SK-N-SH treated with all-trans-retinoic acid at 6 μM for 48 hours (cell line): ENCODE results near the gene BRAP.

Source experiments
- SNAI2 ChIP-seq: fragments of 250-450 bp; sonication (Bioruptor Pico); IDR thresholded peaks from 2 replicates; pipeline ENCODE4 v1.5.0; 2020; ENCODE audit warnings: mild to moderate bottlenecking, moderate library complexity
- TCF4 ChIP-seq: fragments of 250-450 bp; sonication (Bioruptor Pico); IDR thresholded peaks from 2 replicates; pipeline ENCODE4 v1.8.0; 2021; ENCODE audit warnings: mild to moderate bottlenecking, moderate library complexity, borderline replicate concordance
- TOX ChIP-seq: fragments of 250-450 bp; sonication (Bioruptor Pico); IDR thresholded peaks from 2 replicates; pipeline ENCODE4 v1.8.0; 2021; ENCODE audit warnings: mild to moderate bottlenecking, moderate library complexity, borderline replicate concordance
- ZNF565 ChIP-seq: fragments of 450-650 bp; formaldehyde crosslinking; conservative IDR thresholded peaks from 2 replicates; pipeline ENCODE4 v1.5.0; 2020; ENCODE audit warnings: low read depth, mild to moderate bottlenecking, moderate library complexity
- ZNF70 ChIP-seq: fragments of 450-650 bp; formaldehyde crosslinking; IDR thresholded peaks from 2 replicates; pipeline ENCODE4 v1.5.0; 2020; ENCODE audit warnings: mild to moderate bottlenecking, moderate library complexity

GRCh38 chr12:111642681-111643426, 42.9 kb downstream of the BRAP start:
- TF ChIP-seq SNAI2 = no peak
- no peak for TF ChIP-seq ZNF70 (CRISPR knock-in tag)
- TF ChIP-seq TCF4 = no peak
- TF ChIP-seq TOX (CRISPR knock-in tag) = no peak
- TF ChIP-seq ZNF565 (CRISPR knock-in tag) = no peak
